GM12878 (cell line): ENCODE data around the gene DNAI2. TPM values are rescaled to one million over a fixed set of nuclear protein-coding genes. Genes with fewer than 3 reads are reported as not detected.

ENCODE experiments used
- ATAC-seq: fragments of 200-7000 bp; cut with Tn5 transposase; 3 replicates; pipeline ENCODE4 v1.9.1; 2020; ENCODE audit warnings: mild to moderate bottlenecking, moderate library complexity
- BruUV-seq: library from RNA; stranded (reverse); fragments of 400-500 nt; replicated peaks from 2 replicates; lab custom pipeline; 2021; lab: Mats Ljungman, UMichigan
- CTCF ChIA-PET: fragments of 300-600 bp; sonication (Branson Sonifier 250); formaldehyde crosslinking; extraction: SDS; loops from one replicate; lab custom pipeline; 2021; ENCODE audit warnings: inconsistent platforms; lab: Yijun Ruan, JAX
- POLR2A ChIA-PET: fragments of 350-600 bp; formaldehyde crosslinking; extraction: SDS; loops from one replicate; lab custom pipeline; 2021; ENCODE audit warnings: inconsistent platforms; lab: Charles Lee
- RAD21 ChIA-PET: fragments of 300-600 bp; sonication (Branson Sonifier 250); formaldehyde crosslinking; loops from one replicate; lab custom pipeline; 2023; ENCODE audit warnings: antibody characterized with exemption; ENCODE audit not compliant: unreplicated experiment; lab: Charles Lee
- SMC1A ChIA-PET: fragments of 300-600 bp; sonication (Branson Sonifier 250); formaldehyde crosslinking; loops from one replicate; lab custom pipeline; 2023; ENCODE audit not compliant: unreplicated experiment, uncharacterized antibody; lab: Charles Lee
- DNase-seq: peaks from one replicate; pipeline ENCODE4 v3.0.0-alpha.2; 2011; ENCODE audit warnings: low read depth, low spot score
- FAIRE-seq: peaks from 3 replicates; lab custom pipeline; 2011; peaks lifted over from hg19 to GRCh38; lab: Jason Lieb, UNC
- H2AFZ ChIP-seq: 2 replicates; pipeline ENCODE4 v1.6.0; 2011; ENCODE audit warnings: low read depth, low read length, control low read depth; ENCODE audit not compliant: control insufficient read depth
- H3K27ac ChIP-seq: 2 replicates; pipeline ENCODE4 v1.5.1; 2011; ENCODE audit warnings: control low read depth; ENCODE audit not compliant: control insufficient read depth, insufficient read depth
- H3K27me3 ChIP-seq, 2 experiments: replicated peaks in 1 of 2; 2 replicates each; pipeline versions ENCODE4 v1.6.0 to v1.6.1; 2011; ENCODE audit warnings: low read length in 1 of 2; ENCODE audit not compliant: control insufficient read depth in 2 of 2, insufficient read depth in 2 of 2
- H3K36me3 ChIP-seq, 2 experiments: 2 replicates each; pipeline ENCODE4 v1.5.1; 2011; ENCODE audit warnings: low read length in 1 of 2; ENCODE audit not compliant: control insufficient read depth in 2 of 2, insufficient read depth in 2 of 2
- H3K4me1 ChIP-seq: 2 replicates; pipeline ENCODE4 v1.6.1; 2011; ENCODE audit warnings: mild to moderate bottlenecking, low read length, moderate library complexity, mixed read lengths; ENCODE audit not compliant: control insufficient read depth, insufficient read depth
- H3K4me2 ChIP-seq: 2 replicates; pipeline ENCODE4 v1.6.0; 2011; ENCODE audit warnings: control low read depth; ENCODE audit not compliant: control insufficient read depth, insufficient read depth
- H3K4me3 ChIP-seq: fragments of 200-600 bp; sonication (generic); 2 replicates; pipeline ENCODE4 v1.5.1; 2016
- H3K79me2 ChIP-seq: 2 replicates; pipeline ENCODE4 v1.6.0; 2011; ENCODE audit warnings: low read length; ENCODE audit not compliant: control insufficient read depth, insufficient read depth
- H3K9ac ChIP-seq: 2 replicates; pipeline ENCODE4 v1.8.0; 2011; ENCODE audit warnings: low read length, control low read depth, mixed read lengths; ENCODE audit not compliant: control insufficient read depth, insufficient read depth
- H3K9me3 ChIP-seq: replicated peaks from 3 replicates; pipeline ENCODE4 v1.5.1; 2011; ENCODE audit warnings: mild to moderate bottlenecking, low read length; ENCODE audit not compliant: control insufficient read depth, insufficient read depth
- H4K20me1 ChIP-seq: 2 replicates; pipeline ENCODE4 v1.6.0; 2011; ENCODE audit not compliant: control insufficient read depth, insufficient read depth
- BCL11A ChIP-seq: IDR thresholded peaks from 2 replicates; pipeline ENCODE4 v1.6.1; 2011; ENCODE audit warnings: low read depth, low read length
- BCLAF1 ChIP-seq: fragments of 450-650 bp; IDR thresholded peaks from 2 replicates; pipeline ENCODE4 v1.6.1; 2017; ENCODE audit warnings: antibody characterized with exemption, mild to moderate bottlenecking, moderate library complexity
- CBX5 ChIP-seq: sonication (generic); IDR thresholded peaks from 2 replicates; pipeline ENCODE4 v1.6.1; 2016; ENCODE audit warnings: low read depth, moderate library complexity, mild to moderate bottlenecking, inconsistent platforms
- EZH2 ChIP-seq: IDR thresholded peaks from 2 replicates; pipeline ENCODE4 v1.6.1; 2012; ENCODE audit warnings: low read depth, mild to moderate bottlenecking, control low read depth, inconsistent platforms, low read length, borderline replicate concordance; ENCODE audit not compliant: control insufficient read depth
- HDGF ChIP-seq: fragments of 450-650 bp; IDR thresholded peaks from 2 replicates; pipeline ENCODE4 v1.6.1; 2016; ENCODE audit warnings: antibody characterized with exemption
- IKZF2 ChIP-seq, 2 experiments: fragments of 450-650 bp; IDR thresholded peaks; 2 replicates each; pipeline ENCODE4 v1.6.1; 2017; ENCODE audit warnings: mild to moderate bottlenecking in 2 of 2, moderate library complexity in 2 of 2
- IRF4 ChIP-seq: IDR thresholded peaks from 2 replicates; pipeline ENCODE4 v1.6.1; 2011; ENCODE audit warnings: low read depth, low read length
- IRF5 ChIP-seq: fragments of 450-650 bp; IDR thresholded peaks from 2 replicates; pipeline ENCODE4 v1.6.1; 2017; ENCODE audit warnings: borderline replicate concordance
- KAT2A ChIP-seq: conservative IDR thresholded peaks from 2 replicates; pipeline ENCODE4 v1.6.1; 2011; ENCODE audit warnings: low read depth, low read length; ENCODE audit not compliant: control insufficient read depth
- MEF2A ChIP-seq: IDR thresholded peaks from 2 replicates; pipeline ENCODE4 v1.6.1; 2011; ENCODE audit warnings: low read depth, mild to moderate bottlenecking, low read length, moderate library complexity; ENCODE audit not compliant: insufficient read depth
- MEF2B ChIP-seq: fragments of 450-650 bp; IDR thresholded peaks from 2 replicates; pipeline ENCODE4 v1.6.1; 2018; ENCODE audit warnings: mild to moderate bottlenecking, moderate library complexity; ENCODE audit not compliant: partially characterized antibody, poor library complexity, severe bottlenecking
- MYC ChIP-seq: IDR thresholded peaks from 2 replicates; pipeline ENCODE4 v1.6.1; 2011; ENCODE audit warnings: mild to moderate bottlenecking, low read length, moderate library complexity, inconsistent platforms; ENCODE audit not compliant: insufficient read depth, insufficient replicate concordance, insufficient read length, severe bottlenecking
- NFXL1 ChIP-seq: fragments of 450-650 bp; IDR thresholded peaks from 2 replicates; pipeline ENCODE4 v1.6.1; 2017; ENCODE audit warnings: antibody characterized with exemption, mild to moderate bottlenecking, borderline replicate concordance
- RELA ChIP-seq: fragments of 450-650 bp; IDR thresholded peaks from 2 replicates; pipeline ENCODE4 v1.8.0; 2014; ENCODE audit warnings: borderline replicate concordance; ENCODE audit not compliant: partially characterized antibody
- RUNX3 ChIP-seq: IDR thresholded peaks from 2 replicates; pipeline ENCODE4 v1.6.1; 2012; ENCODE audit warnings: low read length, inconsistent platforms
- SMAD1 ChIP-seq: fragments of 450-650 bp; IDR thresholded peaks from 2 replicates; pipeline ENCODE4 v1.6.1; 2018; ENCODE audit warnings: mild to moderate bottlenecking, low read depth; ENCODE audit not compliant: partially characterized antibody
- STAT1 ChIP-seq: fragments of 450-650 bp; conservative IDR thresholded peaks from 2 replicates; pipeline ENCODE4 v1.6.1; 2014; ENCODE audit warnings: antibody characterized with exemption, mild to moderate bottlenecking
- TAF1 ChIP-seq: IDR thresholded peaks from 2 replicates; pipeline ENCODE4 v1.6.1; 2011; ENCODE audit warnings: mild to moderate bottlenecking, low read depth, low read length, borderline replicate concordance
- ZNF274 ChIP-seq: IDR thresholded peaks from one replicate; pipeline ENCODE4 v1.8.0; 2011; ENCODE audit not compliant: insufficient read length, insufficient read depth
- WGBS: methylation state at CpG from one replicate; pipeline ENCODE4 v1.1.6; 2016; ENCODE audit warnings: low lambda C conversion rate; ENCODE audit not compliant: insufficient replicate concordance, insufficient coverage; ENCODE audit errors: missing lambda C conversion rate; 5-methylcytosine and 5-hydroxymethylcytosine counted together
- in situ Hi-C: fragments of 300-500 bp; cut with MboI; formaldehyde crosslinking; loops from 9 replicates; pipeline ENCODE4 v1.14.3; 2018; ENCODE audit warnings: mixed read lengths
- intact Hi-C: fragments of 100-400 bp; cut with micrococcal nuclease; formaldehyde crosslinking; loops from one replicate; pipeline ENCODE4 v1.14.2; 2022; ENCODE audit not compliant: unreplicated experiment
- polyA plus RNA-seq, 11 experiments: library from polyadenylated mRNA; depleted of rRNA in 4 of 11; unstranded in 6 of 11; stranded (reverse) in 5 of 11; fragments of >200 nt; fragmentation: Nextera tagmentation in 4 of 11; fragmentation: Illumina TruSeq in 1 of 11; extraction: Ambion mirVana in 4 of 11; extraction: Trizol in 1 of 11; gene quantifications; 1 replicate in 1 of 11; 2 replicates in 10 of 11; pipeline versions ENCODE4 v1.2.1 to v1.2.3, GENCODE V29; 2011 to 2016; ENCODE audit warnings: inconsistent platforms in 2 of 11, missing spikeins in 2 of 11, low read depth in 1 of 11
- total RNA-seq, 4 experiments: library from RNA; depleted of rRNA in 3 of 4; stranded (reverse); fragments of >200 nt in 3 of 4; fragmentation: Illumina TruSeq in 1 of 4; extraction: Trizol in 1 of 4; gene quantifications; 2 replicates each; pipeline versions ENCODE4 v1.2.1 to v1.2.3, GENCODE V29; 2013 to 2021
- TF ChIP-seq, protein P1 (sequence below): fragments of 150-350 bp; IDR thresholded peaks from 2 replicates; pipeline ENCODE4 v1.6.1; 2014; ENCODE audit warnings: mild to moderate bottlenecking, low read depth, low read length

The DNAI2 gene
- total and polyA plus RNA-seq, 10 of the 15 experiments (the other 5 are each of a cell fraction or from before 2014, with no cell fraction given), result 0.04 to 1.8 (median 0.13) TPM

DNA sequence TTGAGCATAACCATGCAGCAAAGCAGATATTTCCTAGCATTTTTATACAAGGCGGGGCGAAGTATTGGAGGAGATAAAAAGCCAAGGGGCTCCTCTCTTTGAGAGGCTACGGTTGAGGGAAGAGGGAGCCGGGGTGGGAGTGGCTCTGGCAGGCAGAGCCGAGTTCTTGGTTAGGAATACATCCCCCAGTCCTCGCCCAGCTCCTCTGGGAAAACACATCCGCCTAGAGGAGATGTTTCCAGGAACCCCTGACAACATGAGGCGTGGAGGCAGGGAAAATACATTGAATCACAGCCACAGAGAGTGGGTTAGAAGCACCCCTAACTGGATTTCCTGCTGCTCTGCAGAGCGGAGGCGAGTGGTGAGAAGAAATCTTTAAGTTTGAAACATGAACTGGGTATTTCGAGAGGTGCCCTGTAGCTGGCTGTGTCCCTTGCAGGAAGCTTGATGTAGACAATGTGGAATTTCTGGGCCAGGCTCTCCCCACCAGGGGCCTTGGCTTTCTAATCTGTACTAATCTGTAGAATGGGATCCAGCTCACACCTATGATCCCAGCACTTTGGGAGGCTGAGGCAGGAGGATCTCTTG, 33.3 kb upstream of the DNAI2 start:
- no peak for TF ChIP-seq IKZF2 (IDR thresholded peaks at IDR 0.05)
- TF ChIP-seq RELA, result no peak
- TF ChIP-seq BCLAF1, result no peak
- TF ChIP-seq NFXL1, result no peak
- TF ChIP-seq EZH2, result no peak
- TF ChIP-seq HDGF, result no peak
- no peak for TF ChIP-seq MYC
- no peak for TF ChIP-seq STAT1
- no peak for TF ChIP-seq KAT2A
- no peak for TF ChIP-seq BCL11A
- TF ChIP-seq, protein P1, sequence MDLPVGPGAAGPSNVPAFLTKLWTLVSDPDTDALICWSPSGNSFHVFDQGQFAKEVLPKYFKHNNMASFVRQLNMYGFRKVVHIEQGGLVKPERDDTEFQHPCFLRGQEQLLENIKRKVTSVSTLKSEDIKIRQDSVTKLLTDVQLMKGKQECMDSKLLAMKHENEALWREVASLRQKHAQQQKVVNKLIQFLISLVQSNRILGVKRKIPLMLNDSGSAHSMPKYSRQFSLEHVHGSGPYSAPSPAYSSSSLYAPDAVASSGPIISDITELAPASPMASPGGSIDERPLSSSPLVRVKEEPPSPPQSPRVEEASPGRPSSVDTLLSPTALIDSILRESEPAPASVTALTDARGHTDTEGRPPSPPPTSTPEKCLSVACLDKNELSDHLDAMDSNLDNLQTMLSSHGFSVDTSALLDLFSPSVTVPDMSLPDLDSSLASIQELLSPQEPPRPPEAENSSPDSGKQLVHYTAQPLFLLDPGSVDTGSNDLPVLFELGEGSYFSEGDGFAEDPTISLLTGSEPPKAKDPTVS, result no peak
- no peak for TF ChIP-seq CBX5
- TF ChIP-seq IRF5, result no peak
- no peak for TF ChIP-seq TAF1
- TF ChIP-seq MEF2B, result no peak
- TF ChIP-seq IRF4, result no peak
- TF ChIP-seq MEF2A, result no peak
- no peak for TF ChIP-seq ZNF274
- no peak for TF ChIP-seq RUNX3
- no peak for TF ChIP-seq SMAD1
- RAD21 ChIA-PET, result no interaction called here
- no peak overlapping the region for H3K9ac ChIP-seq
- BruUV-seq, result no TSS peak
- WGBS, result 45% methylated on average over 11 of the region's 11 CpGs
- H3K79me2 ChIP-seq, result no peaks in the 10 kb centered on the region
- POLR2A ChIA-PET, result no interaction called here
- in situ Hi-C loops (no loop called here), intact Hi-C loops (no loop called here)
- ATAC-seq (no peak), FAIRE-seq (no peak), DNase-seq (no peak)
- CTCF ChIA-PET, result interaction anchor here (0.6 kb wide), 1 partner anchor 38 kb away, joined by 4 read pairs; no protein-coding TSS in a partner anchor
- H3K4me2 ChIP-seq, result no peak overlapping the region
- no peak overlapping the region for H2AFZ ChIP-seq
- H3K4me3 ChIP-seq, result no peak overlapping the region
- H3K27ac ChIP-seq, result no peak overlapping the region
- SMC1A ChIA-PET, result interaction anchor here (1.4 kb wide), 1 partner anchor 21 kb away, joined by 5 read pairs; no protein-coding TSS in a partner anchor
- no peaks in the 10 kb centered on the region for H3K9me3 ChIP-seq
- no peaks in the 10 kb centered on the region; a peak in 1 of 4 replicates for H3K36me3 ChIP-seq
- no peaks in the 10 kb centered on the region for H4K20me1 ChIP-seq
- no peaks in the 10 kb centered on the region for H3K27me3 ChIP-seq
- no peaks in the 10 kb centered on the region for H3K4me1 ChIP-seq
